NCI-H510A treated with DMSO at 0.1 percent for 48 hours (cell line): ENCODE results near the gene VPS26C.
A peak's percentile ranks its signal among the peaks of the same experiment; 100 is the strongest.
"Not testable (repeated sequence)": the region's sequence is repeated elsewhere in the genome, so short reads cannot be mapped to it uniquely, and the experiment has no call there.

Source experiments
- DNase-seq: peaks from one replicate; lab custom pipeline; 2025; lab: John Stamatoyannopoulos, UW

Gene VPS26C

GRCh38 chr21:37267269-37268185 lies at the start of gene VPS26C:
TSS of gene VPS26C (minus strand) at chr21:37267334. CDS start at chr21:37267294, 40 bp downstream.
- peak; percentile 98 for DNase-seq

DNA sequence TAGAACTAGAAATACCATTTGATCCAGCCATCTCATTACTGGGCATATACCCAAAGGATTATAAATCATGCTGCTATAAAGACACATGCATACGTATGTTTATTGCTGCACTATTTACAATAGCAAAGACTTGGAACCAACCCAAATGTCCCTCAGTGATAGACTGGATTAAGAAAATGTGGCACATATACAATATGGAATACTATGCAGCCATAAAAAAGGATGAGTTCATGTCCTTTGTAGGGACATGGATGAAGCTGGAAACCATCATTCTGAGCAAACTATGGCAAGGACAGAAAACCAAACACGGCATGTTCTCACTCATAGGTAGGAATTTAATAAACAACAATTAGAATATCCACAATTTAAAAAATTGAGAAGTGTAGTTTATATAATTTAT lies 48.9 kb upstream of the VPS26C start:
- not testable (repeated sequence) for DNase-seq

DNA sequence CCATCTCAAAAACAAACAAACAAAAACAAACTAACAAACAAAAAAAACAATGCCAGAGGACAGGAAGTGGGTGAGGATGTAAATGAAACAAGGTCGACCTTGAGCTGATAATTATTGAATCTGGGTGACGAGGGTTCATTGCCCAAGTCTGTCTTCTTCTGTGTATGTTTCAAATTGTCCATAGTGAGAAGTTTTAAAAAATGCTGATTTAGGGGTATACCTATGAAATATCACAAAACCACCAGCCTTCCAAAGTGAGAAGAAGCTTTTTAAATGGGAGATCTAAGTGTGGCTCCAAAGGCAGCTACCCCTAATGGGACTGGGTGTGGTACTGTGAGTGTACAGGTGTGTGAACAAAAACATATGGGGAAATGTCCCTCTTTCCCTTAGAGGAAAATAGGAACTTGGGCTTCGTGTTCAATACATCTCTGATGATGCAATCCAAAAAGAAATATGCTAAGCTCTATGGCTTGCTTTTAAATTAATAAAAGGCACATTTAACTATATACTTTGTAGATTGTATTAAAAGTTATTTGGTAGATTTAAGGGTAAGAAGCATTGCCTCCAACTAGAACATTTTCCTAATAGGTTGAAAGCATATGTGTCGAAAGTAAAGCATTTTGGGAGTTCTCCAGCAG lies 33.1 kb upstream of the VPS26C start:
- no peak for DNase-seq

DNA sequence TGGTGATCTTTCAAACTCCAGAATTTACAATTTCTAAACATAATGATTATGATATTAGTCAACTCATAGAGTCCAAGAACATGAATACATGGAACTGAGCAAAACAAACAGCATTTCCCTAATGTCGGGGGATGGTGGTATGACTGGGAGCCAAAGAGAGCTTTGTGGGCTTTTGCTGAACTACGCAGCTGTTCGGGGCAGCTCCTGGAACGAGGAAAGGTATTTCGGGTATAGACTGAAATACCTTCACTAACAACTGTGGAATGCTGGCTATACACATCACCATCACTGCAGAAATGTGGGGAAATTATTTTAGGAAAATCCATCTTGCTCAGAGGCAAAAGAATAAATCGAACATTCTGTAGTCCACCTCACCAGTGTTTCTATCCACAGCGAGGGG lies 30.2 kb upstream of the VPS26C start:
- no peak for DNase-seq

GRCh38 chr21:37294679-37295078 lies 27.5 kb upstream of the VPS26C start:
- DNase-seq = no peak

- DNase-seq = no peak
Measured at GRCh38 chr21:37292941-37293340, 25.8 kb upstream of the VPS26C start.

DNA sequence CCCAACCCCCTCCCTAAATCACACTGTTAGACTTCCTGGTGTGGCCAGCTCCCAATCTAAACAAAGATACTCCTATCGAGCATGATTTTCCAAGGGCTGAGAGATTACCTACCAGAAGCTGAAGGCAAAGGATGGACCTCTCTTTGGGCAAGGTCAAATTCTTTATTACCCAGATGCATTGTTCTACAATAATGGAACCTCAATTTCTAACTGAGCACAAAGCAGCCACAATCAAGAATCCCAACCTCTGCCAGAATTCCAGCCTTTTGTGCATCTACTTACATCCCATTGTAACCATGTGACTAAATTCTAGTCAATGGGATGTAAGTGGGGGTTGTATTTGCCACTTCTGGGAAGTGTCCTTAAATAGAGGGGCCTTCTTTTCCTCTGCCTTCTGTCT lies 24.9 kb upstream of the VPS26C start:
- no peak for DNase-seq

GRCh38 chr21:37283191-37283710 lies 16.1 kb upstream of the VPS26C start:
- DNase-seq = not testable (repeated sequence)

DNA sequence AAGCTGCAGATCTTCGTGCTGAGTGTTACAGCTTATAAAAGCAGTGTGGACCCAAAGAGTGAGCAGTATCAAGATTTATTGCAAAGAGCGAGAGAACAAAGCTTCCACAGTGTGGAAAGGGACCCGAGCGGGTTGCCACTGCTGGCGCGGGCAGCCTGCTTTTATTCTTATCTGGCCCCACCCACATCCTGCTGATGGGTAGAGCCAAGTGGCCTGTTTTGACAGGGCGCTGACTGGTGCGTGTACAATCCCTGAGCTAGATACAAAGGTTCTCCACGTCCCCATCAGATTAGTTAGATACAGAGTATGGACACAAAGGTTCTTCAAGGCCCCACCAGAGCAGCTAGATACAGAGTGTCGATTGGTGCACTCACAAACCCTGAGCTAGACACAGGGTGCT lies 15.5 kb upstream of the VPS26C start:
- DNase-seq = not testable (repeated sequence)

GRCh38 chr21:37281993-37282392 lies 14.9 kb upstream of the VPS26C start:
- DNase-seq = peak; percentile 77

- peak; percentile 28 for DNase-seq
Measured at GRCh38 chr21:37281579-37281978, 14.4 kb upstream of the VPS26C start.

GRCh38 chr21:37279271-37279670 lies 12.1 kb upstream of the VPS26C start:
- DNase-seq = not testable (repeated sequence)

DNA sequence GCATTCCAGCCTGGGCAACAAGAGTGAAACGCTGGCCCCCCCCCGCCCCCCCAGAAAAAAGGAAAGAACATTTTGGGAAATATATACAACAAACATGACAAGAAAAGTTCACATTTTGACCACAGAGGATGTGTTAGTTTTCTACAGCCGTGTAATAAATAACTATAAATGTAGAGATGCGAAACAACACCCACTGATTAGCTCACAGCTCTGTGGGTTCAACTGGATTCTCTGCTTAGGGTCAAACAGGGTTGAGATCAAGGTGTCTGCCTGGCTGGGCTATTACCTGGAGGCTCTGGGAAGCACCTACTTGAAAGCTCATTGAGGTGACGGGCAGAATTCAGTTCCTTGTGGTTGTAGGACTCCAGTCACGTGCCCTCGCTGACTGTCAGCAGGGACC lies 11.1 kb upstream of the VPS26C start:
- no peak for DNase-seq

GRCh38 chr21:37276377-37276776 lies 9.2 kb upstream of the VPS26C start:
- no peak for DNase-seq

DNA sequence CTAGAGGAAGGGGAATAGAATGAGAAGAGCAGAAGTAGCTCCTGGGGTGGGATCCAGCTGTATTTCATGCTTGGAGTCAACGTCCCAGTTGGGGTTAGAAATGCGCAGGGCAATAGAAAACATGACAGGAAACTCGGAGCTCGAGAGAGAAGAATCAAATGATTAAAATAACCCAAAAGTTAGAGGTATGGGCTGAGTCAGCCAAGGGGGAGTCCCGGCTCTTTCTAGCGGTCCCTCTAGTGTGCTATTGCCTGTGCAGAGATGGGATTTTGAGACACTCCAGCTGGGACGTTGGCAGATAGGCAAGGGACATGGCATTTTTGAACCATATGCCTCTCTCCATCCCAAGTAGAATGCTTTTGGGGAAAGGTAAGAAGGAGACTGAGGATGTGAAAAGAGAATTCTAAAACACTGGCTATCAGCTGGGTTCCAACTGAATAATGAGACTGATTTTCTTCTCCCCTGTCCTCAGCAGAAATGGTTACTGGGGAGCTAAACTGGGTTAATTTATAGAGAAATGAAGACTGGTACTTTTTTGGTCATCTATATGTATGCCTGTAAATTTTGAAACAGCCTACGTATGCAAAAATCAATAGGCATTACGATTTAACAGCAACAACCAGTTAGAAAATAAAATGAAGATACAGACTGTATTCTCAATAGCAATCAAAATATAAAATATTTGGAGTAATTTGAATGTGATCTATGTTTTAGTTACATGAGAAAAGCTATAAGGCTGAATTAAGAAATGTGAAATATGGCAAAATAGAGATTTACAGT lies 7.0 kb upstream of the VPS26C start:
- DNase-seq = no peak

DNA sequence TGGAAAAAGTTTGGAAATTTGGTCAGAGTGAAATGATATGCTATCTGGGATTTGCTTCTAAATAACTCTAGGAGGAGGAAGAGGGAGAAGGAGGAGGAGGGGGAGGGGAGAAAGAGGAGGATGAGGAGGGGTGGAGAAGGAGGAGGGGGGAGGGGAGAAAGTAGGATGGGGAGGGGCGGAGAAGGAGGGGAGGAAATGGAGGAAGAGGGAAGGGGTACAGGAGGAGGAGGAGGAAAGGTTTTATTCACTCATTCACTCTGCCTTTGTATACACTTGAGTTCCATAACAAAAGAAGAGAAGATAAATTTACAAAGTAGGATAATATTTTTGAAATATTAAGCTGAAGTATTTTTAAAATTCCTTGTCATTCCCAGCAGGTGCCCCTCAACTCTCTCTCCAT lies 6.3 kb upstream of the VPS26C start:
- DNase-seq = no peak

DNA sequence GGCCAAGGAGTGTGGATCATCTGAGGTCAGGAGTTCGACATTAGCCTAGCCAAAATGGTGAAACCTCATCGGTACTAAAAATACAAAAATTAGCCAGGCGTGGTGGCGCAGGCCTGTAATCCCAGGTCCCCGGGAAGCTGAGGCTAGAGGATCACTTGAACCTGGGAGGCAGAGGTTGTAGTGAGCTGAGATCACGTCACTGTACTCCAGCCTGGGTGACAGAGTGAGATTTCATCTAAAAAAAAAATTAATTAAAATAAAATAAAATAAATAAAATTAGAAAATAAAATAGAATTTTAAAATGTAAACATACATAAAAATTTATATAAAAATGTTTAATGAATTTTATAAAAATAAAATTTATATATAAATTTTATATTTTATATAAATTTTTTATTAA lies 5.8 kb upstream of the VPS26C start:
- DNase-seq = no peak

GRCh38 chr21:37270576-37271365 lies 3.6 kb upstream of the VPS26C start:
- no peak for DNase-seq

DNA sequence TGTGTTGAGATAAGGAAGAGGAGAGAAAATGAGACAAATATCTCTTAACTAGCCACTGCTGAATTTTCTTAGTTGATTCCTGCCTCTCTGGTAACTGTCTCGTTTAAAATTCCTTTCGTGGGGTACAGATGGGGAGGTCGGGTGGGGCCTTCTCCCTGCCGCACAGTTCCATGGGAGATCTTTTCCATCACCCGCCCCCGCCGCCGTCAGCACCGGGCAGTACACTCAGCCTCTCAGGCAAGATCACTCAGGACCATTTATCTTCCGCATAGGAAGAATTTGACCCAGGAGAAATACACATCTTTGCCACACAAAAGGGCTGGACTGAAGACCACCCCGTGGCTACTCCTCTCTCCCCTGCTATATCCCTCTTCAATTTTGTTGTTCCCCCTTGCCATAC lies 2.3 kb upstream of the VPS26C start:
- DNase-seq = no peak

DNA sequence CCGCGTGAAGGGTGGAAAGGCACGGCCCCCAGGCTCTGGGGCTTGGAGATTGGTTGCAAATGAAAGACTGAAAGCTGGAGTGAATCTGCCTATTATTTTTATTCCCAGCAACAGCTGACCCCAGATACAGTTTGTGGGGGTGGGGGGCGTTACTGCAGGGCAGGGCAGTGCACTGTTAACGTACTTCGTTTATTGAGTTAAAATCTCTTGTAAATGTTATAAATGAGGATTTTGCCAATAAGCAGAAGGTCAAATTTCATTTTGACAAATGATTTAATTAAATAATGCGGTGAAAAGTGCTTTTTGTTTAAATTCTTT lies 1.0 kb upstream of the VPS26C start:
- DNase-seq = no peak

DNA sequence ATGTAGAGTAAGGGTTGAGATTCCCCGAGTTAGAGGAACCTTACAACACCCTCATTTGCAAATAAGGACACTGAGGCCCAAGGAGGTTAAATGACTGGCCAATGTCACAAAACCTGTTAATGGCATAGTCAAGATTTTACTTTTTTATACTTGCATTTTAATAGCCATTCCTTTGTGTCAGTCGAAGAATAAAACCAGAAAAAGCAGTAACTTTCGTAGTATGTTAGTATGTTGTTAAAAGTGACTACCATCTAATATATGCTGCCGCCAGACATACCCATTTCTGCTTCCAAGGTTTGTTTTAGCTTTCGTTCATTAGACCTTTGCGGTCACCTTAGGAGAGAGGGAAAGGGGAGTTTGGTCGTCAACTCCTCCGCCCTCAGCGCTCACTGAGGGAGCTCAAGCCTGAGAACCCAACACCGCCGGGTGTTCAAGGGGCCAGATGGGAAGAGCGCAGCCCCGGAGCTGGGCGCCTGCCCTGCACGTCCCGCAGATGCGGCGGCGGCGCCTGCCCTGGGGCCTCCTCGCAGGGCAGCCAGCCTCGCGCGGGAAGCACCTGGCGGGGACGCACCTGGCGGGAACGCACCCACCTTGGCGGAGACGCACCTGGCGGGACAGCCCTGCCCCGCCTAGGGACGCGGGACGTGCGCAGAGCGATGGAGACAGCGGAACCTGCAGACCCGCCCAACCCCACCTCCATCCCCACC lies 466 bp downstream of the VPS26C start:
- DNase-seq = no peak
